Measurements from ENCODE around the gene CAGE1.

GRCh38 chr6:7307533-7307932 is 82.0 kb downstream of the CAGE1 start:
- TF ChIP-seq POLR2AphosphoS5 (IDR thresholded peaks at IDR 0.05; ENCODE audit: low read depth, low read length) (no peak), SIN3A (IDR thresholded peaks at IDR 0.05; ENCODE audit: borderline replicate concordance, insufficient read depth, low read length) (no peak), REST (IDR thresholded peaks at IDR 0.05; ENCODE audit: insufficient read depth in 1 of 2, low read depth in 2 of 2, low read length in 2 of 2) (no peak), TAF1 (IDR thresholded peaks at IDR 0.05; ENCODE audit: borderline replicate concordance, insufficient read depth, low read length) (no peak), FOXP2 (optimal IDR thresholded peaks at IDR 0.05; ENCODE audit: borderline replicate concordance, extremely low read depth, extremely low read length, insufficient read depth) (no peak)

All from PFSK-1 (cell line).